NCI-H2227 treated with DMSO at 0.1 percent for 48 hours (cell line): Measurements from ENCODE around the gene KNSTRN.

Source experiments
- DNase-seq: peaks from one replicate; lab custom pipeline; 2025; lab: John Stamatoyannopoulos, UW

The KNSTRN gene

DNA sequence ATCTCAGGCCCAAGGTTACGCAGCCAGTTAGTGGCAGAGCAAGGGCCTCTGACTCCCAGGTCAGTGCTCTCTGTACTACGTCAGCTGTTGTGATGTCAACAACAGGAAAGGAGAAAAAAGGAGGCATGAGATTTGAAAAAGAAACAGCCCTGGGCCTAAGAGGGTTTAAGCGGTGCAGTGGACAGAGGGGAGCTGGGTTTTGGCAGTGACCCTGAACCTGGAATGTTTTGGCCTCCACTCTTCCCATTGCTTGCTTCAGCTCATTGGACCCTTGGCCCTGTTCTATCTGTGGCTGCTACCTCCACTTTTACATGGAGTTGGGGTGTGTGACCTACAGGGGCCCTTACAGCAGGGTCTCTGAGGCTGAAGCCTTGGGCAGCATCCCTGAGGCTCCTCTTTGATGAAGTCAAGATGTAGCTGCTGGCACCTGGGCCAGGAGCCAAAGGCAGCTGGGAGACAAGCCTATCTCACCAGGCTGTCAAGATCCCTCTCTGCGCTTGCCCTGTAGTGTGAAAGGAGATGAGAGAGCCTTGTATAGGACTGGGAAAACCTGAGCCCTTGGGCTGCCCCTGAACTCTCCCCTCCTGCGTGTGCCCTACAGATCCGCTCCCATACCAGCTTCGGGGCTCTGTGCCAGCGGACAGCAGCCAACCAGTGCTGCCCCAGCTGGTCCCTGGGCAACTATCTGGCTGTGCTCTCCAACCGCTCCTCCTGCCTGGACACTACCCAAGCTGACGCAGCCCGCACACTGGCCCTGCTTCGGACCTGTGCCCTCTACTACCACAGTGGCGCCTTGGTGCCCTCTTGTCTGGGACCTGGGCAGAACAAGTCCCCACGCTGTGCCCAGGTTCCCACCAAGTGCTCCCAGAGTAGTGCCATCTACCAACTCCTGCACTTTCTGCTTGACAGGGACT lies 15.8 kb upstream of the KNSTRN start:
- DNase-seq: no peak

DNA sequence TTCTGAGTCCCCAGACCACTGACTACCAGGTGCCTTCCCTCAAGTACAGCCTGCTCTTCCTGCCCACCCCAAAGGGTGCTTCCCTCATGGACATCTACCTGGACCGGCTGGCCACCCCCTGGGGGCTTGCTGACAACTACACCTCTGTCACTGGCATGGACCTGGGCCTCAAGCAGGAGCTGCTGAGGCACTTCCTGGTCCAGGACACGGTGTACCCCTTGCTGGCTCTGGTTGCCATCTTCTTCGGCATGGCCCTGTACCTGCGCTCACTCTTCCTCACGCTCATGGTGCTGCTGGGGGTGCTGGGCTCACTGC lies 15.2 kb upstream of the KNSTRN start:
- DNase-seq: no peak

DNA sequence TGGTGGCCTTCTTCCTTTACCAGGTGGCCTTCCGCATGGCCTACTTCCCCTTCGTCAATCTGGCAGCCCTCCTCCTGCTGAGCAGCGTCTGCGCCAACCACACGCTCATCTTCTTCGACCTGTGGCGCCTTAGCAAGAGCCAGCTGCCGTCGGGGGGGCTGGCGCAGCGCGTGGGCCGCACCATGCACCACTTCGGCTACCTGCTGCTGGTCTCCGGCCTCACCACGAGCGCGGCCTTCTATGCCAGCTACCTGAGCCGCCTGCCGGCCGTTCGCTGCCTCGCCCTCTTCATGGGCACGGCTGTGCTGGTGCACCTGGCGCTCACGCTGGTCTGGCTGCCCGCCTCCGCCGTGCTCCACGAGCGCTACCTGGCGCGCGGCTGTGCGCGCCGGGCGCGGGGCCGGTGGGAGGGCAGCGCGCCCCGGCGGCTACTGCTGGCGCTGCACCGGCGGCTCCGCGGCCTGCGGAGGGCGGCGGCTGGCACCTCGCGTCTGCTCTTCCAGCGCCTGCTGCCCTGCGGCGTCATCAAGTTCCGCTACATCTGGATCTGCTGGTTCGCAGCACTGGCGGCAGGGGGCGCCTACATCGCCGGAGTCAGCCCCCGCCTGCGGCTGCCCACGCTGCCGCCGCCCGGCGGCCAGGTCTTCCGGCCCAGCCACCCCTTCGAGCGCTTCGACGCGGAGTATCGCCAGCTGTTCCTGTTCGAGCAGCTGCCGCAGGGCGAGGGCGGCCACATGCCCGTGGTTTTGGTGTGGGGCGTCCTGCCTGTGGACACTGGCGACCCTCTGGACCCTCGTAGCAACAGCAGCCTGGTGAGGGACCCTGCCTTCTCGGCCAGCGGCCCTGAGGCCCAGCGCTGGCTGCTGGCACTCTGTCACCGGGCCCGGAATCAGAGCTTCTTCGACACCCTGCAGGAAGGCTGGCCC lies 14.6 kb upstream of the KNSTRN start:
- no peak for DNase-seq

DNA sequence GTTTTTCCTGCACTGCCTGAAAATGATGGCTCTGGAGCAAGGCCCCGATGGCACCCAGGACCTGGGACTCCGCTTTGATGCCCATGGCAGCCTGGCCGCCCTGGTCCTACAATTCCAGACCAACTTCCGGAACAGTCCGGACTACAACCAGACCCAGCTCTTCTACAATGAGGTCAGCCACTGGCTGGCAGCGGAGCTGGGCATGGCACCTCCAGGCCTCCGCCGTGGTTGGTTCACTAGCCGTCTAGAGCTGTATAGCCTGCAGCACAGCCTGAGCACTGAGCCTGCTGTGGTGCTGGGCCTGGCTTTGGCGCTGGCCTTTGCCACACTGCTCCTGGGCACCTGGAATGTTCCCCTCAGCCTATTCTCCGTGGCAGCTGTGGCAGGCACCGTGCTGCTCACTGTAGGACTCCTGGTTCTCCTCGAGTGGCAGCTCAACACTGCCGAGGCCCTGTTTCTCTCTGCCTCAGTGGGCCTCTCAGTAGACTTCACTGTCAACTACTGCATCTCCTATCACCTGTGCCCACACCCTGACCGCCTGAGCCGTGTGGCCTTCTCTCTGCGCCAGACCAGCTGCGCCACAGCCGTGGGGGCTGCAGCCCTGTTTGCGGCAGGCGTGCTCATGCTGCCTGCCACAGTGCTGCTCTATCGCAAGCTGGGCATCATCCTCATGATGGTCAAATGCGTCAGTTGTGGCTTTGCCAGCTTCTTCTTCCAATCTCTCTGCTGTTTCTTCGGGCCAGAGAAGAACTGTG lies 13.6 kb upstream of the KNSTRN start:
- no peak for DNase-seq

DNA sequence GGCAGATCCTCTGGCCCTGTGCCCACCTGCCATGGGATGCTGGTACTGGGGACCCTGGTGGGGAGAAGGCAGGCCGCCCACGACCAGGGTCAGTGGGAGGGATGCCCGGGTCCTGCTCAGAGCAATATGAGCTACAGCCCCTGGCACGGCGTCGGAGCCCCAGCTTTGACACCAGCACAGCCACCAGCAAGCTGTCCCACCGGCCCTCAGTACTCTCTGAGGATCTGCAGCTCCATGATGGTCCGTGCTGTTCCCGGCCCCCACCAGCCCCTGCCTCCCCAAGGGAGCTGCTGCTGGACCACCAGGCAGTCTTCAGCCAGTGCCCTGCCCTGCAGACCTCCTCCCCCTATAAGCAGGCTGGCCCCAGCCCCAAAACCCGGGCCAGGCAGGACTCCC lies 13.0 kb upstream of the KNSTRN start:
- no peak for DNase-seq

DNA sequence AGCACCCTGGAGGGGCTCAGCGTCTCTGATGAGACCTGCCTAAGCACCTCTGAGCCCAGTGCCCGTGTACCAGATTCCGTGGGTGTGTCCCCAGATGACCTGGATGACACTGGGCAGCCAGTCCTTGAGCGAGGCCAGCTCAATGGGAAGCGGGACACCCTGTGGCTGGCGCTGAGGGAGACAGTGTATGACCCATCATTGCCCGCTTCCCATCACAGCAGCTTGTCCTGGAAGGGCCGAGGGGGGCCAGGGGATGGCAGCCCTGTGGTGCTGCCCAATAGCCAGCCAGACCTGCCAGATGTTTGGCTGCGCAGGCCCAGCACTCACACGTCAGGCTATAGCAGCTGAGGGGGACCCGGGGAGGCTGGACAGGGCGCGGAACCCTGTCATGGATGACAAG lies 12.6 kb upstream of the KNSTRN start:
- DNase-seq: no peak

DNA sequence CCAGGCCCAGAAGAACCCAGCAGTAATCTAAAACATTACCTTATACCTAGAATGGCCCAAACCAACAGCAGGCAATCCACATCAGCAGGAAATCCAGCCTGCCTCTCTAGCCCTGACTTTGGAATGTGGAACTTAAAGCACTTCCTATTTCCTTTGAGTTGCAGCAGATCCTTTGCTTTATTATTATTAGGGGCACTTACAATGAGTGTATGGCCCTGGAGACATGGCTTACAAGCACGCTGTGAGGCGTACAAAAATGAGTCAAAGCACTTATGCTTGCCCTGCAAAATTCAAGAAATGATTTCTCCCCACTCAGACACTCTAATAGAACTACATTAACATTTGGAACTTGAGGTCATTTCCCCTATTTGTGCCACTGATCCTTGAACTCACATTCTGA lies 9.5 kb upstream of the KNSTRN start:
- DNase-seq: no peak

DNA sequence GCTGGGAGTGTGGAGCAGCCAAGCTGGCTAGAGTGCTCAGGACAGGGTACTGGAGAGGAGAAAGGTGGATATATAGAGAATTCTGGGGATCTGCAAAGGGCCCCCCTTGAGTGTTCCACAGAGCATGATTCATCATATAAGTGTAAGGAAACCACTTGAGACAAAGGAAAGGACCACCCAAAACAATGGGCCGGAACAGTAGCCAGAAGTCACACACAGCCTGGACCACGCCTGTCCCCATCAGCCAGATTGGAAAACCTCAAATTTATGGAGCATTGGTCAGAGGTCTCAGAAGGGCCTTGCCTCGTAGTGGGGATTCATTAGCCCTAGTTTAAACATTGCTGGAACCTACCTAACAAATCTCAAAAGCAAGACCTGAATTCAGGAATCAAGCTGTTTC lies 4.9 kb upstream of the KNSTRN start:
- DNase-seq: no peak

DNA sequence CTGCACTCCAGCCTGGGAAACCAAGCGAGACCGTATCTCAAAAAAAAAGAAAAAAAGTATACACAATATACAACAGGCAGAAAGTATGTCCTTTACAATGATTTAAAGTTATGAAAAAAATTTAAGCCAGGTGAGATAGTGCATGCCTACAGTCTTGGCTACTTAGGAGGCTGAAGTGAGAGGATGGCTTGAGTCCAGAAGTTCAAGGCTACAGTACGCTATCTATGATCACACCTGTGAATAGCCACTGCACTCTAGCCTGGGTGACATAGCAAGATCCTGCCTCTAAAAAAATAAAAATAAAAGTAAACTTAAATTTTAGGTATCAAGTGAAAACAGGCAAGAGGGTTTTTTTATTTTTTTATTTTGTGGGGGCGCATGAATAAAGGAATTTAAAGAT lies 3.1 kb upstream of the KNSTRN start:
- no peak for DNase-seq

DNA sequence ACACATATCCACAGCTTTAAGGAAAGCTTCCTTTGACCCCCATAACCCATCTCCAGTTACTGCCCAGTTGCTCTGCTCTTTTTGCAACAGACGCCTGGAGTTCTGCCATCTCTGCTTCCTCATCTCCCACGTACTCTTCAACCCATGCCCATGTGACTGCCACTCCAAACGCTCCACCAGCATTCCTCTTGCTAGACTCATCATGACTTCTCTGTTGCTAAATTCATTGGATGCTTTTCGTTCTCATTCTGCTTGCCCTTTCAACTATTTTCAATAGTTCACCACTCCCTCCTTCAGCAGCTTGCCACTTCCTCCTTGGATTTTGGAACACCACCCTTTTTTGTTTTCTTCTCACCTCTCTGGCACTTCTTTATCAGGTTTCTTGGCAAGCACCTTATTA lies 2.7 kb upstream of the KNSTRN start:
- no peak for DNase-seq

DNA sequence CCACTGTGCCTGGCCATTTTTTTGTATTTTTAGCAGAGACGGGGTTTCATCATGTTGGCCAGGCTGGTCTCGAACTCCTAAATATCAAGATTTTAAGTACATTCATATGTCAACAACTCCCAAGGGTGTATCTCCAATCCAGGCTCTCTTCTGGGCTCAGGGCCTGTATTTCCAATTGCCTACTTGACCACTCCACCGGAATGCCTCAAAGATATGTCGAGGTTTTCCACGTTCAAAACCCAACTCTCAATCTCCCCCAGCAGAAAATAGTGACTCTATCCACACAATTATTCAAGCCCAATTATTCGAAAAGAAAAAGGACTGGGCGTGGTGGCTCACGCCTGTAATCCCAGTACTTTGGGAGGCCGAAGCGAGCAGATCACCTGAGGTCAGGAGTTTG lies 1.9 kb upstream of the KNSTRN start:
- DNase-seq: no peak

DNA sequence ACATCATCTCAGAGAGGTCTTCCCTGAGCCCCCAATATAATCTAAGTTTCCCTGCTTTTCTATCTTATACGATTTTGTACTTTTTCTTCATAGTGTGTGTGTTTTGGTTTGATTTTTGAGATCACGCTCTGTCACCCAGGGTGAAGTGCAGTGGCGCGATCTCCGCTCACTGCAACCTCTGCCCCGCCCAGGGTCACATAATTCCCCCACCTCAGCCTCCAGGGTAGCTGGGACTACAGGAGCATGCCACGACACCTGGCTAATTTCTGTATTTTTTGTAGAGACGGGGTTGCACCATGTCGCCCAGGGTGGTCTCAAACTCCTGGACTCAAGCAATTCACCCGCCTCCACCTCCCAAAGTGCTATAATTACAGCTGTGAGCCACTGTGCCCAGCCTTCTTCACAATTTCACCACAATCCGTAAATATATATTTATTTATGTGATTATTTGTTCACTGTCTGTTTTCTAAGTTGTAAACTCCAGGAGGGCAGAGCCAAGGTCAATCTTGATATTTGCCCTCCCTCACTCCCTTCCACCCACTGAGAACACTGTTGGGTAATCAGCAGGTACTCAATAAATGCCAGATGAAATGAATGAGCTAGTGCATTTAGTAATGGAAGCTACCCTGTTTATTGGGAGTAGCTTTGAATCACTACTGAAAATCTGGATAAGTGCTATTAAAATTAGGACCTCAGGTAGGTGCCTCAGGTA lies 547 bp upstream of the KNSTRN start:
- no peak for DNase-seq

DNA sequence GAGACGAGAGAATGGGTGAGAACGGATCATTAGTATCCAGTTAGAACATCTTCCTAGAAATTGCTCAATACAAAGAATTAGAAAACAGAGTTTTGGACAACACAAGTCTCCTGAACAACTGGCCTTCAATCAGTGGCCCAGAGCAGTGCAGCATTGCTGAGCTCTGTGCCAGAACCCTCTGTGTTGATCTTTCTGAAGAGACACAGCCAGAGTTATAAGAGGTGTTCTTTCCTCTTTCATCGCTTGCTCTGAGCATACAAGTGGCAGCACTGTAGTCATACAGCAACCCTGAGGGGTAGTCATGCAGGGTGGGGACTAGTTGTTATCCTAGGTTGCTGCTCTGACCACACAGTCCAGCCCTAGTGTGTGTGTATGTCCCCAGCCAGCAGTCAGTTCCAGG lies 4.0 kb downstream of the KNSTRN start:
- no peak for DNase-seq

DNA sequence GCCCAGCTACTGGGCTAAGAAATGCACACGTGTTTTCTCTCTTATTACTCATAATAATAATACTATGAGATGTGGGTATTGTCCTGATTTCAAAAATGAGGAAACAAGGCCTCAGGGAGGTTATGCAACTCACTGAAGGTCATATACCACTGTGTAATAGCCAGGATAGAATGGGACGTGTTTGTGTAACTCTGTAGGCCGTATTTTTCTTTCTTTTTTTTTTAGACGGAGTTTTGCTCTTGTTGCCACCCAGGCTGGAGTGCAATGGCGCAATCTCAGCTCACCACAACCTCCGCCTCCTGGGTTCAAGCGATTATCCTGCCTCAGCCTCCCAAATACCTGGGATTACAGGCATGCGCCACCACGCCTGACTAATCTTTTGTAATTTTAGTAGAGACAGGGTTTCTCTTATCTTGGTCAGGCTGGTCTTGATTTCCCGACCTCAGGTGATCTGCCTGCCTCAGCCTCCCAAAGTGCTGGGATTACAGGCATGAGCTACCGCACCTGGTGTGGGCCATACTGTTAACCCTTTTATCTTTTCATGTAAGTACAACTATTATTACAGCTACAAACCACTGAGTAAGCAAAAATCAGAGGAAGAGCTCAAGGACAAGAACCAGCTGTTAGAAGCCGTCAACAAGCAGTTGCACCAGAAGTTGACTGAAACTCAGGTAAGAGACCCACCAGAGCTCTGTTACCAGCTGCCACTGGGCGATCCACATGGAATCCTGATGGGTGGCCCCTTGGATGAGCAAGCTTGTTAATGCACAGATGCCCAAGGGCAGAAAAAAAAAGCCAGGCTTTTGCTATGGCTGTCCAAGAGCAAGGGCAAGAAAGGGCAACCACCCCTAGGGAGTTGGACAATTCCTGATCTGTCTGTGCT lies 6.7 kb downstream of the KNSTRN start:
- DNase-seq: no peak

DNA sequence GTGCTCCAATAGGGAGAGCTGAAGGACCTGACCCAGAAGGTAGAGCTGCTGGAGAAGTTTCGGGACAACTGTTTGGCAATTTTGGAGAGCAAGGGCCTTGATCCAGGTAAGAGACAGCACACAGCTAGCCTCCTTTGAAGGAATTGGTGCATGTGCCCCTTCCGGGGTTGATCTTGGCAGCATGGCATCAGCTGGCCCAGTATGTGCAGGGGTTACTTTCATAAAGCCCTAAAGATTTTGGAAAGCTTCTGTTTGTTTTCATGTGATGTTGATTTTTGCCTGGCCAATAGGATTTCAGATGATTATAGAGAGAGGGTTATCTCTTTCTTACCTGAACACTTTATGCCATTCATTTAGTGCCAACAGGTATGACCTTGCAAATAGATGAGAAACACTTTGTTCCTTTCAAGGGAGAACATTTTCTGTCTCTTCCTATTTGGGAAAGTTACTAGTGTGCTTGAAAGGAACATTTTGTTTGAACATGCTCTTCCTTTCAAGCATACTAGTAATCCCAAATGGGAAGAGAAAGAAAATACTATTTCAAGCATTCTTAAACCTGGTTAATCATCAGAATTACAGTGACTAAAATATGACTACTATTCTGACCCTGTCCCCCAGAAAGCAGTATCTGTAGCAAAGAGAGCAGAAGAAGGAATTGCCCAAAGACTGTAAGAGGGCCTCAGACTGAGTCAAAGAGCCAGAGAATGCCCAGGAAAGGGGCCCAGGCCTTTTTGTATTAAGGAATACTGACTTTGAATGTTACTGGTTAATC lies 7.5 kb downstream of the KNSTRN start:
- DNase-seq: no peak

DNA sequence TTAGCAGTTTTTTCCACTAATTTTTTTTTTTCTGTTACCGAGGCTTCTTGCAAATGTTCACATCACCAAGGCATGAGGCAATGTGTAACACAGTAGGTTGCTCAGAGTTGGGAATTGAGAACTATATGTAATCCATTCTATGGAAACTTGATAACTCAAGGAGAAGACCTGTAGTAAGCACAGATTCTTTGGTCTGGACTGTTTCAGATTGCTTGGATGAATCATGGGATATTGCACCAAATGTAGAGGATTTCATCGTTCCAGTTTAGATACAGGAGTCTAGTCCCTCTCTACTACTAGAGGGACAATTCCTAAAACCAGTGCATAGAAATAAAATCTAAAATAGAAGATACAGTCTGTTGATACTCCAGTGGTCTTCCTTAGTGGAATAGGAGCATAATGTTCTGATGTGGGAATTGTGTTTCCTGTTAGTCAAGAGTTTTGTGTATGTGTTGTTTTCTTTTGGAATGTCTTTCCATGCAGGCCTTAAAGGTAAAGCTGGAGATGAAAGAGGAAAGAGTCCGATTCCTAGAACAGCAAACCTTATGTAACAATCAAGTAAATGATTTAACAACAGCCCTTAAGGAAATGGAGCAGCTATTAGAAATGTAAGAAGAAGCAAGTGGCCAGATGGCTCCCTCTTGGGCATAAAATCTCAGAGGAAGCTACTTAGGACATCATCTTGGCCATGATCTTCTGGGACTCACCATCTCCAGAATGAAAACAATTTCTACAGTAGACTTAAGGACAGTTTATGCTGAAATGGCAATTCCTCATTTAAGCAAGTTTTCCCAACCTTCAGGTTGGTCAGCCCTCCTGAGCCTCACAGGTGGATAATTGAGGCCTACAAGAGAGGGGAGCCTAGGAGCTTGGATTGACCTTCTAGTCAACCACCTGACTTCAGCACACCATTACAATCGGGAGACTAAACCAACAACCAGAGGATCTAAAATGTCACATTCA lies 10.7 kb downstream of the KNSTRN start:
- DNase-seq: no peak

DNA sequence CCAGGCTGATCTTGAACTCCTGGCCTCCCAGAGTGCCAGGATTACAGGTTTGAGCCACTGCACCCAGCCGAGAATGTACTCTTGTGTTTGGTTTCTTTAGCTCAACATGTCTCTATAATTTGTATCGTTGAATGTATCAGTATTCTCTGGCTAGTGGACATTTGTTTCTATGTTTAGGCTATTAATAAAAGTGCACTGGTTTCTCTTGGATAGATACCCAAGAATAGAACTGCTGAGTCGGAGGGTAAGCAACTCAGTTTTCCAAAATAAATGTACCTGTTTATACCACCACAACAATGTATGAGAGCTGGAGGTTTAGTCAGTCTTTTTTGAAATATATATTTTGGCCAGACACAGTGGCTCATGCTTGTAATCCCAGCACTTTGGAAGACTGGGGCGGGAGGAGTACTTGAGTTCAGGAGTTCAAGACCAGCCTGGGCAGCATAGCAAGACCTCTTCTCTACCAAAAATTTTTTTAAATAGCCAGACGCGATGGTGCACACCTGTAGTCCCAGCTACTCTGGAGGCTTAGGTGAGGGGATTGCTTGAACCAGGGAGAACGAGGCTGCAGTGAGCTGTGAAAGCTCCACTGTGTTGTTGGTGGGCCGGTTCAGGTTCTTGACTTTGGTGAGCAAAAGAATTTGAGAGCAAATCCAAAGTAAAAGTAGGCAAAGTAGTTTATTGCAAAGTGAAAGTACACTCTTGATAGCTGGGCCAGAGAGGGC lies 15.3 kb downstream of the KNSTRN start:
- no peak for DNase-seq

DNA sequence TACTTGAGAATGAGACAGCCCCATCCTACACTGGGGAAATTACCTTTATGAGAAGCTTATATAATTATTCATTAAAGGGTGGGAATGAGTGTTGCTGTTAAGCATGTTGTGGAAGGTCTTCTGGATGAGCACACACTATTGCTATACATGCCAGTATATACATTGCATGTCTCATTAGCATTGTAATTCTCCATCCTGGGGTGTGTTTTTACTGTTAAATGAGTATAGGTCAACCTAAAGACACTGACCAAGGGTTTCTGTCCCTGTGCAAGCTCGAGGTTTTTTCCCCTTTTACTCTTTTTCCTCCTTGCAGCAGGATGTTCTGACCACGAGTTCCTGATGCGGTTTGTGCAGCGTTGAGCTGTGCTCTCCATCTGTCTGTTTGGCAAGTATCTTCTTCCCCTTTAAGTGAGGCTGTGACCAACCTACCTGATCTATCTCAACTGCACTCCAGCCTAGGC lies 15.9 kb downstream of the KNSTRN start:
- DNase-seq: no peak
